ENCODE results near the gene RCSD1.

RCSD1 gene

GRCh38 chr1:167713330-167714081 is 83.5 kb downstream of the RCSD1 start:
- 0 out of 2 replicates have a peak, but pooled peaks cover 7% of the 10 kb centered on the region for H3F3A ChIP-seq (ENCODE audit: insufficient read depth, low read length)
- no peaks in the 10 kb centered on the region for H4K20me1 ChIP-seq (ENCODE audit: insufficient read depth, low read length)
- peaks cover 32% of the 10 kb centered on the region for H3K4me1 ChIP-seq (ENCODE audit: insufficient read depth, low read length, severe bottlenecking)
- H3K36me3 ChIP-seq (ENCODE audit: insufficient read depth, low read length), result no peaks in the 10 kb centered on the region
- peak overlapping the region; percentile 81 for H3K4me3 ChIP-seq (ENCODE audit: low read depth, low read length, poor library complexity, severe bottlenecking)
- H3K9me2 ChIP-seq (ENCODE audit: low read depth, low read length), result no peaks in the 10 kb centered on the region
- no peak overlapping the region for H2AFZ ChIP-seq (ENCODE audit: low read length)
- no peak for TF ChIP-seq CTCF (IDR thresholded peaks at IDR 0.05; ENCODE audit: low read length)
- no peak for TF ChIP-seq EZH2 (IDR thresholded peaks at IDR 0.05; ENCODE audit: borderline replicate concordance, low read length)
- peak overlapping the region; percentile 76 for H3K9ac ChIP-seq (ENCODE audit: low read length)
- no peak overlapping the region for H3K27ac ChIP-seq (ENCODE audit: low read depth, low read length, poor library complexity, severe bottlenecking)
- no peaks in the 10 kb centered on the region for H3K9me3 ChIP-seq (ENCODE audit: low read length)
- no peaks in the 10 kb centered on the region for H3K27me3 ChIP-seq (ENCODE audit: insufficient read depth, low read length)
- H3K4me2 ChIP-seq (ENCODE audit: low read length), result peak overlapping the region; percentile 78
- no peaks in the 10 kb centered on the region for H3K79me2 ChIP-seq (ENCODE audit: insufficient read depth, low read length)

GRCh38 chr1:167714098-167714438 is 84.0 kb downstream of the RCSD1 start:
- peaks cover 32% of the 10 kb centered on the region for H3K4me1 ChIP-seq (ENCODE audit: insufficient read depth, low read length, severe bottlenecking)
- no peaks in the 10 kb centered on the region for H3K9me2 ChIP-seq (ENCODE audit: low read depth, low read length)
- peak overlapping the region; percentile 76 for H3K9ac ChIP-seq (ENCODE audit: low read length)
- TF ChIP-seq EZH2 (IDR thresholded peaks at IDR 0.05; ENCODE audit: borderline replicate concordance, low read length) (no peak), CTCF (IDR thresholded peaks at IDR 0.05; ENCODE audit: low read length) (no peak)
- no peaks in the 10 kb centered on the region for H3K27me3 ChIP-seq (ENCODE audit: insufficient read depth, low read length)
- H4K20me1 ChIP-seq (ENCODE audit: insufficient read depth, low read length), result no peaks in the 10 kb centered on the region
- no peak overlapping the region for H2AFZ ChIP-seq (ENCODE audit: low read length)
- peak overlapping the region; percentile 87 for H3K27ac ChIP-seq (ENCODE audit: low read depth, low read length, poor library complexity, severe bottlenecking)
- peak overlapping the region; percentile 78 for H3K4me2 ChIP-seq (ENCODE audit: low read length)
- peak overlapping the region; percentile 81 for H3K4me3 ChIP-seq (ENCODE audit: low read depth, low read length, poor library complexity, severe bottlenecking)
- no peaks in the 10 kb centered on the region for H3K9me3 ChIP-seq (ENCODE audit: low read length)
- no peaks in the 10 kb centered on the region for H3K79me2 ChIP-seq (ENCODE audit: insufficient read depth, low read length)
- H3K36me3 ChIP-seq (ENCODE audit: insufficient read depth, low read length), result no peaks in the 10 kb centered on the region
- H3F3A ChIP-seq (ENCODE audit: insufficient read depth, low read length), result 0 out of 2 replicates have a peak, but pooled peaks cover 7% of the 10 kb centered on the region

- no peak for TF ChIP-seq EZH2 (IDR thresholded peaks at IDR 0.05; ENCODE audit: borderline replicate concordance, low read length)
- no peak for TF ChIP-seq CTCF (IDR thresholded peaks at IDR 0.05; ENCODE audit: low read length)
- Histone ChIP-seq H3K27me3 (ENCODE audit: insufficient read depth, low read length) (no peaks in the 10 kb centered on the region), H3K4me2 (ENCODE audit: low read length) (peak overlapping the region; percentile 78), H2AFZ (ENCODE audit: low read length) (0 out of 2 replicates have a peak overlapping the region, but pooled peaks have one; percentile 43), H3K9ac (ENCODE audit: low read length) (peak overlapping the region; percentile 76), H3F3A (ENCODE audit: insufficient read depth, low read length) (0 out of 2 replicates have a peak, but pooled peaks cover 7% of the 10 kb centered on the region), H3K4me1 (ENCODE audit: insufficient read depth, low read length, severe bottlenecking) (peaks cover 36% of the 10 kb centered on the region), H3K36me3 (ENCODE audit: insufficient read depth, low read length) (no peaks in the 10 kb centered on the region), H3K79me2 (ENCODE audit: insufficient read depth, low read length) (no peaks in the 10 kb centered on the region), H3K9me2 (ENCODE audit: low read depth, low read length) (no peaks in the 10 kb centered on the region), H3K9me3 (ENCODE audit: low read length) (no peaks in the 10 kb centered on the region), H3K4me3 (ENCODE audit: low read depth, low read length, poor library complexity, severe bottlenecking) (peak overlapping the region; percentile 81), H4K20me1 (ENCODE audit: insufficient read depth, low read length) (no peaks in the 10 kb centered on the region), H3K27ac (ENCODE audit: low read depth, low read length, poor library complexity, severe bottlenecking) (peak overlapping the region; percentile 87)
Observed at GRCh38 chr1:167714439-167715156, 84.6 kb downstream of the RCSD1 start.

Data from OCI-LY1 (cell line).